GM18505 (cell line): ENCODE results near the gene MAP1B.

Experiments
- ATAC-seq: cut with Tn5 transposase; IDR thresholded peaks from one replicate; pipeline ENCODE4 v1.9.1; 2021; ENCODE audit not compliant: unreplicated experiment
- POLR2A ChIP-seq: IDR thresholded peaks from 4 replicates; pipeline ENCODE4 v1.6.1; 2011; ENCODE audit warnings: borderline replicate concordance; ENCODE audit not compliant: insufficient read depth, insufficient read length; ENCODE audit errors: extremely low read depth

The MAP1B gene

GRCh38 chr5:72245951-72246532, 138.8 kb downstream of the MAP1B start:
- no peak for TF ChIP-seq POLR2A
- no peak for ATAC-seq

GRCh38 chr5:72246954-72247442, 139.7 kb downstream of the MAP1B start:
- ATAC-seq = no peak
- TF ChIP-seq POLR2A = no peak

- TF ChIP-seq POLR2A = no peak
- no peak for ATAC-seq
Measured at GRCh38 chr5:72248410-72248981, 141.2 kb downstream of the MAP1B start.

- ATAC-seq = no peak
Measured at GRCh38 chr5:72251386-72251785, 144.1 kb downstream of the MAP1B start.

GRCh38 chr5:72252008-72252407, 144.7 kb downstream of the MAP1B start:
- ATAC-seq = no peak

More at GRCh38 chr5:72251386-72251785, 144.1 kb downstream of the MAP1B start:
- no peak for TF ChIP-seq POLR2A

GRCh38 chr5:72252574-72253155, 145.4 kb downstream of the MAP1B start:
- ATAC-seq = no peak
- TF ChIP-seq POLR2A = no peak

More at GRCh38 chr5:72252008-72252407, 144.7 kb downstream of the MAP1B start:
- TF ChIP-seq POLR2A = no peak

- no peak for ATAC-seq
- TF ChIP-seq POLR2A = no peak
Measured at GRCh38 chr5:72255237-72255636, 148.0 kb downstream of the MAP1B start.

GRCh38 chr5:72255670-72256069, 148.4 kb downstream of the MAP1B start:
- ATAC-seq = no peak
- no peak for TF ChIP-seq POLR2A

- TF ChIP-seq POLR2A = no peak
- ATAC-seq = no peak
Measured at GRCh38 chr5:72256536-72256935, 149.3 kb downstream of the MAP1B start.
